ENCODE measurements around the gene SH3BP4.
A peak's percentile ranks its signal among the peaks of the same experiment; 100 is the strongest.

Gene SH3BP4

GRCh38 chr2:234951664-234952269, at the start of gene SH3BP4:
Gene SH3BP4, plus strand, starts transcription at chr2:234952017. Its CDS starts 82,986 bp downstream, at chr2:235035003.
- no peak for DNase-seq (ENCODE audit: low read depth)

GRCh38 chr2:234904785-234905184, 47.0 kb upstream of the SH3BP4 start:
- no peak for DNase-seq (ENCODE audit: low read depth)

GRCh38 chr2:234905547-234906265, 46.1 kb upstream of the SH3BP4 start:
- DNase-seq (ENCODE audit: low read depth) = no peak

GRCh38 chr2:234910186-234910679, 41.6 kb upstream of the SH3BP4 start:
- DNase-seq (ENCODE audit: low read depth) = no peak

GRCh38 chr2:234911271-234911670, 40.5 kb upstream of the SH3BP4 start:
- peak; percentile 63 for DNase-seq (ENCODE audit: low read depth)

GRCh38 chr2:234912437-234912836, 39.4 kb upstream of the SH3BP4 start:
- no peak for DNase-seq (ENCODE audit: low read depth)

GRCh38 chr2:234913208-234913626, 38.6 kb upstream of the SH3BP4 start:
- no peak for DNase-seq (ENCODE audit: low read depth)

GRCh38 chr2:234914371-234915154, 37.3 kb upstream of the SH3BP4 start:
- DNase-seq (ENCODE audit: low read depth) = no peak

- DNase-seq (ENCODE audit: low read depth) = no peak
These were observed 35.1 kb upstream of the SH3BP4 start for GRCh38 chr2:234916674-234917073.

GRCh38 chr2:234917211-234917975, 34.4 kb upstream of the SH3BP4 start:
- no peak for DNase-seq (ENCODE audit: low read depth)

GRCh38 chr2:234919711-234920110, 32.1 kb upstream of the SH3BP4 start:
- DNase-seq (ENCODE audit: low read depth) = no peak

GRCh38 chr2:234920836-234921235, 31.0 kb upstream of the SH3BP4 start:
- no peak for DNase-seq (ENCODE audit: low read depth)

- no peak for DNase-seq (ENCODE audit: low read depth)
These were observed 22.8 kb upstream of the SH3BP4 start for GRCh38 chr2:234929002-234929401.

- DNase-seq (ENCODE audit: low read depth) = no peak
These were observed 21.4 kb upstream of the SH3BP4 start for GRCh38 chr2:234930397-234930796.

- DNase-seq (ENCODE audit: low read depth) = no peak
These were observed 20.4 kb upstream of the SH3BP4 start for GRCh38 chr2:234931371-234931770.

- no peak for DNase-seq (ENCODE audit: low read depth)
These were observed 19.1 kb upstream of the SH3BP4 start for GRCh38 chr2:234932591-234933168.

GRCh38 chr2:234935311-234935710, 16.5 kb upstream of the SH3BP4 start:
- DNase-seq (ENCODE audit: low read depth) = no peak

- DNase-seq (ENCODE audit: low read depth) = no peak
These were observed 12.2 kb upstream of the SH3BP4 start for GRCh38 chr2:234939576-234939975.

- no peak for DNase-seq (ENCODE audit: low read depth)
These were observed 11.8 kb upstream of the SH3BP4 start for GRCh38 chr2:234939996-234940395.

- no peak for DNase-seq (ENCODE audit: low read depth)
These were observed 11.3 kb upstream of the SH3BP4 start for GRCh38 chr2:234940527-234940926.

GRCh38 chr2:234945339-234945873, 6.4 kb upstream of the SH3BP4 start:
- DNase-seq (ENCODE audit: low read depth) = no peak
